T-helper 2 cell treated with Interferon-gamma antibody and Interleukin-4, amounts not matched to agents 5 μg/mL and 100 μg/mL, for 36 hours (primary cell): Measurements from ENCODE around the gene VEGFB.
A peak's percentile ranks its signal among the peaks of the same experiment; 100 is the strongest.

Experiments used
- DNase-seq: peaks from one replicate; pipeline ENCODE4 v3.0.0; 2021; ENCODE audit warnings: low spot score
- H3K27ac Mint-ChIP-seq: one replicate; pipeline ENCODE4 v1.8.0; 2021; ENCODE audit warnings: mild to moderate bottlenecking, mixed read lengths
- H3K27me3 Mint-ChIP-seq: one replicate; pipeline ENCODE4 v1.8.0; 2021; ENCODE audit warnings: low read depth, mixed read lengths
- H3K36me3 Mint-ChIP-seq: one replicate; pipeline ENCODE4 v1.8.0; 2021; ENCODE audit warnings: low read depth, mixed read lengths
- H3K4me1 Mint-ChIP-seq: one replicate; pipeline ENCODE4 v1.8.0; 2021; ENCODE audit warnings: low read depth, mixed read lengths
- H3K4me3 Mint-ChIP-seq: one replicate; pipeline ENCODE4 v1.8.0; 2022; ENCODE audit warnings: mild to moderate bottlenecking, moderate library complexity, mixed read lengths
- H3K9me3 Mint-ChIP-seq: one replicate; pipeline ENCODE4 v1.8.0; 2021; ENCODE audit warnings: mixed read lengths

Gene VEGFB

GRCh38 chr11:64275841-64276240 lies 41.5 kb downstream of the VEGFB start:
- Mint-ChIP-seq H3K36me3 (peaks cover 8% of the 10 kb centered on the region), H3K27me3 (no peaks in the 10 kb centered on the region), H3K4me1 (peaks cover 7% of the 10 kb centered on the region), H3K9me3 (no peaks in the 10 kb centered on the region), H3K27ac (no peak overlapping the region), H3K4me3 (no peak overlapping the region)
- DNase-seq, result no peak

- Mint-ChIP-seq H3K9me3 (no peaks in the 10 kb centered on the region), H3K4me3 (no peak overlapping the region), H3K4me1 (peaks cover 5% of the 10 kb centered on the region), H3K27me3 (no peaks in the 10 kb centered on the region), H3K27ac (no peak overlapping the region), H3K36me3 (peaks cover 12% of the 10 kb centered on the region)
- DNase-seq, result no peak
These were observed 42.5 kb downstream of the VEGFB start for GRCh38 chr11:64276653-64277431.

- Mint-ChIP-seq H3K4me1 (peaks cover 6% of the 10 kb centered on the region), H3K27ac (no peak overlapping the region), H3K9me3 (no peaks in the 10 kb centered on the region), H3K27me3 (no peaks in the 10 kb centered on the region), H3K4me3 (no peak overlapping the region), H3K36me3 (peaks cover 14% of the 10 kb centered on the region)
- no peak for DNase-seq
These were observed 44.3 kb downstream of the VEGFB start for GRCh38 chr11:64278576-64279190.

GRCh38 chr11:64281957-64282770 lies 47.8 kb downstream of the VEGFB start:
- no peak overlapping the region for H3K4me3 Mint-ChIP-seq
- H3K36me3 Mint-ChIP-seq, result peaks cover 14% of the 10 kb centered on the region
- no peaks in the 10 kb centered on the region for H3K27me3 Mint-ChIP-seq
- H3K9me3 Mint-ChIP-seq, result no peaks in the 10 kb centered on the region
- DNase-seq, result no peak
- H3K4me1 Mint-ChIP-seq, result peaks cover 15% of the 10 kb centered on the region
- no peak overlapping the region for H3K27ac Mint-ChIP-seq

GRCh38 chr11:64283092-64283491 lies 48.7 kb downstream of the VEGFB start:
- Mint-ChIP-seq H3K4me3 (peak overlapping the region; percentile 84), H3K36me3 (peaks cover 14% of the 10 kb centered on the region), H3K27ac (peak overlapping the region; percentile 28), H3K4me1 (peaks cover 15% of the 10 kb centered on the region), H3K27me3 (no peaks in the 10 kb centered on the region), H3K9me3 (no peaks in the 10 kb centered on the region)
- DNase-seq, result no peak

- H3K36me3 Mint-ChIP-seq, result peaks cover 8% of the 10 kb centered on the region
- H3K4me1 Mint-ChIP-seq, result peaks cover 15% of the 10 kb centered on the region
- peak; percentile 88 for DNase-seq
- H3K27me3 Mint-ChIP-seq, result peaks cover under 1% of the 10 kb centered on the region
- H3K4me3 Mint-ChIP-seq, result peak within 1 kb of the TSS; percentile 85
- no peaks in the 10 kb centered on the region for H3K9me3 Mint-ChIP-seq
- peak within 1 kb of the TSS; percentile 91 for H3K27ac Mint-ChIP-seq
These were observed 49.9 kb downstream of the VEGFB start, which contains the start of gene BAD for GRCh38 chr11:64284048-64284961. BAD (minus strand) TSS chr11:64284665; CDS start chr11:64284368, 297 bp downstream.

- Mint-ChIP-seq H3K36me3 (peaks cover 6% of the 10 kb centered on the region), H3K4me3 (peak within 1 kb of the TSS; percentile 89), H3K9me3 (no peaks in the 10 kb centered on the region), H3K27ac (peak within 1 kb of the TSS; percentile 91), H3K4me1 (peaks cover 15% of the 10 kb centered on the region), H3K27me3 (peaks cover 6% of the 10 kb centered on the region)
- peak; percentile 90 for DNase-seq
These were observed 50.8 kb downstream of the VEGFB start, which contains the start of gene GPR137 for GRCh38 chr11:64284962-64285884. GPR137 (plus strand) TSS chr11:64285848; CDS start chr11:64286525, 677 bp downstream.

GRCh38 chr11:64285885-64286800 lies 51.8 kb downstream of the VEGFB start:
- H3K4me3 Mint-ChIP-seq, result peak overlapping the region; percentile 89
- no peak for DNase-seq
- H3K4me1 Mint-ChIP-seq, result peaks cover 15% of the 10 kb centered on the region
- H3K9me3 Mint-ChIP-seq, result no peaks in the 10 kb centered on the region
- peaks cover 16% of the 10 kb centered on the region for H3K27me3 Mint-ChIP-seq
- H3K36me3 Mint-ChIP-seq, result peaks cover 5% of the 10 kb centered on the region
- H3K27ac Mint-ChIP-seq, result peak overlapping the region; percentile 86

- Mint-ChIP-seq H3K27me3 (peaks cover 16% of the 10 kb centered on the region), H3K4me1 (peaks cover 15% of the 10 kb centered on the region), H3K27ac (peak overlapping the region; percentile 86), H3K9me3 (no peaks in the 10 kb centered on the region), H3K36me3 (peaks cover 2% of the 10 kb centered on the region), H3K4me3 (peak overlapping the region; percentile 89)
- no peak for DNase-seq
These were observed 52.4 kb downstream of the VEGFB start for GRCh38 chr11:64286801-64287159.

- peaks cover 15% of the 10 kb centered on the region for H3K4me1 Mint-ChIP-seq
- H3K4me3 Mint-ChIP-seq, result no peak overlapping the region
- no peak for DNase-seq
- no peak overlapping the region for H3K27ac Mint-ChIP-seq
- no peaks in the 10 kb centered on the region for H3K9me3 Mint-ChIP-seq
- peaks cover 19% of the 10 kb centered on the region for H3K27me3 Mint-ChIP-seq
- no peaks in the 10 kb centered on the region for H3K36me3 Mint-ChIP-seq
These were observed 53.4 kb downstream of the VEGFB start for GRCh38 chr11:64287676-64288352.

GRCh38 chr11:64288353-64288750 lies 54.0 kb downstream of the VEGFB start:
- no peaks in the 10 kb centered on the region for H3K36me3 Mint-ChIP-seq
- H3K4me1 Mint-ChIP-seq, result peaks cover 12% of the 10 kb centered on the region
- no peak overlapping the region for H3K4me3 Mint-ChIP-seq
- no peak overlapping the region for H3K27ac Mint-ChIP-seq
- H3K9me3 Mint-ChIP-seq, result no peaks in the 10 kb centered on the region
- DNase-seq, result no peak
- H3K27me3 Mint-ChIP-seq, result peaks cover 24% of the 10 kb centered on the region
